PC-9 (cell line): Measurements from ENCODE around the gene SDHC. TPM values are rescaled to one million over a fixed set of nuclear protein-coding genes. Genes with fewer than 3 reads are reported as not detected.

Source experiments
- BruUV-seq: library from RNA; stranded (reverse); fragments of 400-500 nt; replicated peaks from 2 replicates; lab custom pipeline; 2021; lab: Mats Ljungman, UMichigan
- CTCF ChIA-PET: fragments of 300-600 bp; sonication (Branson Sonifier 250); formaldehyde crosslinking; loops from one replicate; lab custom pipeline; 2022; ENCODE audit warnings: antibody characterized with exemption; lab: Charles Lee
- POLR2A ChIA-PET: fragments of 300-600 bp; sonication (Branson Sonifier 250); formaldehyde crosslinking; loops from one replicate; lab custom pipeline; 2022; ENCODE audit warnings: antibody characterized with exemption; ENCODE audit not compliant: unreplicated experiment; lab: Charles Lee
- DNase-seq, 2 experiments: peaks; one replicate each; pipeline versions ENCODE4 v3.0.0 to v3.0.0-alpha.2; 2015 to 2022; ENCODE audit warnings: mixed read lengths in 1 of 2
- H2AFZ ChIP-seq: fragments of 200-600 bp; sonication (generic); 2 replicates; pipeline ENCODE4 v1.8.1; 2017; ENCODE audit warnings: antibody characterized with exemption
- H3F3A ChIP-seq: fragments of 200-600 bp; sonication (generic); 2 replicates; pipeline ENCODE4 v1.8.1; 2017; ENCODE audit warnings: antibody characterized with exemption, mild to moderate bottlenecking, low read depth; ENCODE audit not compliant: insufficient read depth
- H3K27ac ChIP-seq: fragments of 200-600 bp; sonication (generic); 2 replicates; pipeline ENCODE4 v1.6.1; 2016; ENCODE audit warnings: mixed run types
- H3K27me3 ChIP-seq: fragments of 200-600 bp; sonication (generic); 2 replicates; pipeline ENCODE4 v1.6.1; 2016; ENCODE audit warnings: low read depth, mixed run types; ENCODE audit not compliant: insufficient read depth
- H3K36me3 ChIP-seq: fragments of 200-600 bp; sonication (generic); 2 replicates; pipeline ENCODE4 v1.6.1; 2016; ENCODE audit warnings: low read depth, mixed run types
- H3K4me1 ChIP-seq: fragments of 200-600 bp; sonication (generic); replicated peaks from 2 replicates; pipeline ENCODE4 v1.6.1; 2016; ENCODE audit warnings: mixed run types; ENCODE audit not compliant: insufficient read depth
- H3K4me2 ChIP-seq: fragments of 200-600 bp; sonication (generic); 2 replicates; pipeline ENCODE4 v1.6.1; 2017; ENCODE audit warnings: mixed run types
- H3K4me3 ChIP-seq: fragments of 200-600 bp; sonication (generic); 2 replicates; pipeline ENCODE4 v1.6.1; 2016; ENCODE audit warnings: mixed run types
- H3K79me2 ChIP-seq: fragments of 200-600 bp; sonication (generic); 2 replicates; pipeline ENCODE4 v1.6.1; 2017; ENCODE audit warnings: low read depth, mixed run types
- H3K9me2 ChIP-seq: fragments of 200-600 bp; sonication (generic); 2 replicates; pipeline ENCODE4 v1.8.1; 2017; ENCODE audit warnings: mild to moderate bottlenecking; ENCODE audit not compliant: insufficient read depth
- H3K9me3 ChIP-seq: fragments of 200-600 bp; sonication (generic); 2 replicates; pipeline ENCODE4 v1.8.1; 2016; ENCODE audit warnings: low read depth; ENCODE audit not compliant: insufficient read depth
- H4K20me1 ChIP-seq: fragments of 200-600 bp; sonication (generic); 2 replicates; pipeline ENCODE4 v1.8.1; 2017; ENCODE audit not compliant: insufficient read depth
- EZH2 ChIP-seq: fragments of 200-600 bp; sonication (generic); IDR thresholded peaks from 2 replicates; pipeline ENCODE4 v1.8.0; 2017; ENCODE audit warnings: antibody characterized with exemption, low read depth
- intact Hi-C: fragments of 100-400 bp; cut with micrococcal nuclease; formaldehyde crosslinking; loops from one replicate; pipeline ENCODE4 v1.10.0; 2022; ENCODE audit not compliant: unreplicated experiment
- total RNA-seq: library from RNA; stranded (reverse); gene quantifications from 2 replicates; pipeline ENCODE4 v1.2.3, GENCODE V29; 2021
- TF ChIP-seq, protein P1 (sequence below): fragments of 200-600 bp; sonication (generic); conservative IDR thresholded peaks from 2 replicates; pipeline ENCODE4 v1.6.1; 2017; ENCODE audit warnings: mixed run types, antibody characterized with exemption, mild to moderate bottlenecking, moderate library complexity

The SDHC gene
- total RNA-seq, 1 experiment from 2014 or later: 215 TPM

DNA sequence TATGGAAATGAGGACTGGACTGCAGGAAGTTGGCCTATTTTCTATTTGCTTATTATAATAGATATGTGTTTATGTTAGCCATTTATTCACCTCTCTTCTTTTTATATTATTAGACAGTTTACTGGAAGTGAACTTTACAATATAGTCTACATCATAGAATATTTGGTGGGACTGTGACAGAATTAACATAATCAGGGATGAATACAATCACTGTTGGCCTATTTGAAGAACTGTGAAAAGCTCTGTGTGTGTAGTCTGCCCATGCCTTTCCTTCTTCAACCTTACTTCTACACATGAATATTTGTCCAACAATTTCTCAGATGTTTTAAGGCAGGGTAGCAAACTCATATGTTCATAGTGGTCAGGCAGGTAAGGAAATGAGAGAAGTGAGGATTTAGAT is 16.8 kb upstream of the SDHC start:
- no TSS peak for BruUV-seq
- no peak for TF ChIP-seq EZH2
- TF ChIP-seq, protein P1, sequence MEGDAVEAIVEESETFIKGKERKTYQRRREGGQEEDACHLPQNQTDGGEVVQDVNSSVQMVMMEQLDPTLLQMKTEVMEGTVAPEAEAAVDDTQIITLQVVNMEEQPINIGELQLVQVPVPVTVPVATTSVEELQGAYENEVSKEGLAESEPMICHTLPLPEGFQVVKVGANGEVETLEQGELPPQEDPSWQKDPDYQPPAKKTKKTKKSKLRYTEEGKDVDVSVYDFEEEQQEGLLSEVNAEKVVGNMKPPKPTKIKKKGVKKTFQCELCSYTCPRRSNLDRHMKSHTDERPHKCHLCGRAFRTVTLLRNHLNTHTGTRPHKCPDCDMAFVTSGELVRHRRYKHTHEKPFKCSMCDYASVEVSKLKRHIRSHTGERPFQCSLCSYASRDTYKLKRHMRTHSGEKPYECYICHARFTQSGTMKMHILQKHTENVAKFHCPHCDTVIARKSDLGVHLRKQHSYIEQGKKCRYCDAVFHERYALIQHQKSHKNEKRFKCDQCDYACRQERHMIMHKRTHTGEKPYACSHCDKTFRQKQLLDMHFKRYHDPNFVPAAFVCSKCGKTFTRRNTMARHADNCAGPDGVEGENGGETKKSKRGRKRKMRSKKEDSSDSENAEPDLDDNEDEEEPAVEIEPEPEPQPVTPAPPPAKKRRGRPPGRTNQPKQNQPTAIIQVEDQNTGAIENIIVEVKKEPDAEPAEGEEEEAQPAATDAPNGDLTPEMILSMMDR: no peak
- H3K4me3 ChIP-seq: no peak overlapping the region
- H3F3A ChIP-seq: no peaks in the 10 kb centered on the region
- POLR2A ChIA-PET: no interaction called here
- H3K9me2 ChIP-seq: no peaks in the 10 kb centered on the region
- no peaks in the 10 kb centered on the region for H3K9me3 ChIP-seq
- no peaks in the 10 kb centered on the region for H3K36me3 ChIP-seq
- H3K27ac ChIP-seq: no peak overlapping the region
- H3K79me2 ChIP-seq: no peaks in the 10 kb centered on the region
- H3K4me2 ChIP-seq: no peak overlapping the region
- CTCF ChIA-PET: no interaction called here
- no peaks in the 10 kb centered on the region for H4K20me1 ChIP-seq
- H3K27me3 ChIP-seq: no peaks in the 10 kb centered on the region
- no peak overlapping the region for H2AFZ ChIP-seq
- H3K4me1 ChIP-seq: no peaks in the 10 kb centered on the region
- intact Hi-C loops: no loop called here
- no peak for DNase-seq

DNA sequence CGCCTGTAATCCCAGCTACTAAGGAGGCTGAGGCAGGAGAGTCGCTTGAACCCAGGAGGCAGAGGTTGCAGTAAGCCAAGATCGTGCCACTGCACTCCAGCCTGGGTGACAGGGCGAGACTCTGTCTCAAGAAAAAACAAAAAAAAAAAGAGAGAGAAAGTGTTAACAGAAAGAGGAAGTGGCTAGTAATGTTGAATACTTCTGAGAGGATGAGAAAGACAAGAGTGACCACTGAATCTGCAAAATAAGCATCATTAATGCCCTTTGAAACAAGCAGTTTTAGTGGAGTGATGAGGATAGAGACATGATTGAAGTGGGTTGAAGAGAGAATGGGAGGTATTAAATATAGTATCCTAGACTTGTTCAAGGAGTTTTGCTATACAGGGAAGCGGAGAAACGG is 16.1 kb upstream of the SDHC start:
- no TSS peak for BruUV-seq
- DNase-seq: no peak
- POLR2A ChIA-PET: no interaction called here
- Histone ChIP-seq H3K4me3 (no peak overlapping the region), H3K4me2 (no peak overlapping the region), H3K27me3 (no peaks in the 10 kb centered on the region), H3K9me2 (no peaks in the 10 kb centered on the region), H3K79me2 (no peaks in the 10 kb centered on the region), H2AFZ (no peak overlapping the region), H3F3A (no peaks in the 10 kb centered on the region), H3K4me1 (no peaks in the 10 kb centered on the region), H3K36me3 (no peaks in the 10 kb centered on the region), H3K9me3 (no peaks in the 10 kb centered on the region), H3K27ac (no peak overlapping the region), H4K20me1 (no peaks in the 10 kb centered on the region)
- intact Hi-C loops: no loop called here
- CTCF ChIA-PET: no interaction called here
- TF ChIP-seq, protein P1: no peak
- no peak for TF ChIP-seq EZH2

DNA sequence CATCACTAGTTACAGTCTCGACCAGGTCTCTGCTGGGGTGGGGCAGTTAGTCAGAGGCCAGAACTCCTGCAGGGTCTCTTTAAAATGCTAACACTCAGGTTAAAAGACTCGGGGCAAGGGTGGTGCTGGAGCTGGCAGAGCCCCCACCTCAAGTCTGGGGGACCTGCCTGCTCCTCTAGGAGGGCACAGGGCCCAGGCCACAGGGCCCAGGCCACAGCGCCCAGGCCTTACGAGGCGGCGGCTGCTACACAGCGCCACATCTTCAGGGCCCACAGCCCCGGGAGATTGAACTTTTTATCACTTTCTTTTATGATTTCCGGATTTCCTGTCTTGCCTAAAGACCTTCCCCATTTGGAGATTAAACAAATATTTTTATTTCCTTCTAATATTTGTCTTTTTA is 14.8 kb upstream of the SDHC start:
- Histone ChIP-seq H3K4me1 (no peaks in the 10 kb centered on the region), H3K36me3 (no peaks in the 10 kb centered on the region), H2AFZ (no peak overlapping the region), H3K4me3 (no peak overlapping the region), H3K27ac (no peak overlapping the region), H3K9me3 (no peaks in the 10 kb centered on the region), H4K20me1 (no peaks in the 10 kb centered on the region), H3K27me3 (no peaks in the 10 kb centered on the region), H3K4me2 (no peak overlapping the region), H3K9me2 (no peaks in the 10 kb centered on the region), H3K79me2 (no peaks in the 10 kb centered on the region), H3F3A (no peaks in the 10 kb centered on the region)
- DNase-seq: no peak
- ChIA-PET POLR2A (no interaction called here), CTCF (no interaction called here)
- intact Hi-C loops: no loop called here
- no TSS peak for BruUV-seq
- TF ChIP-seq, protein P1: no peak
- no peak for TF ChIP-seq EZH2
